Effector CD8-positive, alpha-beta T cell (primary cell): ENCODE measurements around the gene SLC1A4.
"Not testable (repeated sequence)": the region's sequence is repeated elsewhere in the genome, so short reads cannot be mapped to it uniquely, and the experiment has no call there.

Source experiments
- DNase-seq: peaks from one replicate; lab custom pipeline; 2025; lab: John Stamatoyannopoulos, UW
- total RNA-seq, 4 experiments: gene quantifications; one replicate each; lab custom pipeline; 2026; lab: John Stamatoyannopoulos, UW

SLC1A4 gene
- 37.5 to 112 (median 79.3) reads per million in 4 experiments for total RNA-seq

GRCh38 chr2:64989126-64989981, at the start of gene SLC1A4:
Gene SLC1A4, plus strand, starts transcription at chr2:64989399. Its CDS starts 245 bp downstream, at chr2:64989644.
- peak; percentile 44 for DNase-seq

GRCh38 chr2:64941143-64941542, 48.1 kb upstream of the SLC1A4 start:
- no peak for DNase-seq

- no peak for DNase-seq
Measured at GRCh38 chr2:64941801-64942200, 47.4 kb upstream of the SLC1A4 start.

GRCh38 chr2:64942693-64943092, 46.5 kb upstream of the SLC1A4 start:
- no peak for DNase-seq

- no peak for DNase-seq
Measured at GRCh38 chr2:64943387-64944150, 45.6 kb upstream of the SLC1A4 start.

- DNase-seq: no peak
Measured at GRCh38 chr2:64944484-64944883, 44.7 kb upstream of the SLC1A4 start.

- peak; percentile 1 for DNase-seq
Measured at GRCh38 chr2:64945973-64946768, 43.0 kb upstream of the SLC1A4 start.

- no peak for DNase-seq
Measured at GRCh38 chr2:64946769-64947247, 42.4 kb upstream of the SLC1A4 start.

GRCh38 chr2:64947885-64948284, 41.3 kb upstream of the SLC1A4 start:
- DNase-seq: no peak

GRCh38 chr2:64950226-64951160, 38.7 kb upstream of the SLC1A4 start:
- DNase-seq: no peak

GRCh38 chr2:64951306-64951953, 37.8 kb upstream of the SLC1A4 start:
- DNase-seq: no peak

- DNase-seq: no peak
Measured at GRCh38 chr2:64952096-64952495, 37.1 kb upstream of the SLC1A4 start.

- DNase-seq: no peak
Measured at GRCh38 chr2:64952511-64953482, 36.4 kb upstream of the SLC1A4 start.

- DNase-seq: no peak
Measured at GRCh38 chr2:64955467-64955866, 33.7 kb upstream of the SLC1A4 start.

GRCh38 chr2:64957109-64957903, 31.9 kb upstream of the SLC1A4 start:
- no peak for DNase-seq

GRCh38 chr2:64958556-64958955, 30.6 kb upstream of the SLC1A4 start:
- DNase-seq: no peak

GRCh38 chr2:64960819-64961218, 28.4 kb upstream of the SLC1A4 start:
- no peak for DNase-seq

GRCh38 chr2:64963138-64963537, 26.1 kb upstream of the SLC1A4 start:
- DNase-seq: not testable (repeated sequence)
